T-helper 9 cell (primary cell): ENCODE measurements around the gene PEX14.
"Not testable (repeated sequence)": the region's sequence is repeated elsewhere in the genome, so short reads cannot be mapped to it uniquely, and the experiment has no call there.

Experiments used
- DNase-seq: peaks from one replicate; pipeline ENCODE4 v3.0.0-alpha.2; 2020
- total RNA-seq, 2 donors: gene quantifications; one replicate each; lab custom pipeline; 2026; lab: John Stamatoyannopoulos, UW

The PEX14 gene
- total RNA-seq, result 10.6 to 17.7 reads per million in 2 donors

GRCh38 chr1:10474613-10475507, at the start of gene PEX14:
Gene PEX14 (plus strand): TSS chr1:10474950. CDS start chr1:10474967, 17 bp downstream.
- DNase-seq, result peak; percentile 73

GRCh38 chr1:10425826-10426534, 48.8 kb upstream of the PEX14 start:
- DNase-seq, result not testable (repeated sequence)

GRCh38 chr1:10426535-10426848, 48.3 kb upstream of the PEX14 start:
- DNase-seq, result not testable (repeated sequence)

GRCh38 chr1:10428984-10429383, 45.8 kb upstream of the PEX14 start:
- DNase-seq, result no peak

DNA sequence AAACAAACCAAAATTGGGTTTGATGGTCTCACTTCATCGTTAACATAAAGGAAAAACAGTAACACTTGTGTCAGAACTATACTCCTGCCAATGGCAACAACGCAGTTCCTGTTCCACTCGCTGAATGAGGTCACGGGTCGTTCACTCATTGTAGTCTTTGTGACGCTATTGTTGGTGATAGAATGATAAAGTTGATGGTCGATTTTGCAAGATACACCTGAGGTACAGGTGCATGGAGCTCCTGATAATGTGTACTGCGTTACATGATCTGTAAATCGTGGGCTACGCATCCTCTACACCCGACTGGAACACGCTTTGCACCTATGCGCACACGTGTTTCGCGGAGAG, 44.9 kb upstream of the PEX14 start:
- no peak for DNase-seq

GRCh38 chr1:10430216-10431069, 44.3 kb upstream of the PEX14 start, which contains the start of gene CENPS:
Gene CENPS (plus strand): TSS chr1:10430433. CDS start chr1:10430518, 85 bp downstream.
- peak; percentile 86 for DNase-seq

- DNase-seq, result no peak
Measured at GRCh38 chr1:10431070-10431730, 43.5 kb upstream of the PEX14 start.

DNA sequence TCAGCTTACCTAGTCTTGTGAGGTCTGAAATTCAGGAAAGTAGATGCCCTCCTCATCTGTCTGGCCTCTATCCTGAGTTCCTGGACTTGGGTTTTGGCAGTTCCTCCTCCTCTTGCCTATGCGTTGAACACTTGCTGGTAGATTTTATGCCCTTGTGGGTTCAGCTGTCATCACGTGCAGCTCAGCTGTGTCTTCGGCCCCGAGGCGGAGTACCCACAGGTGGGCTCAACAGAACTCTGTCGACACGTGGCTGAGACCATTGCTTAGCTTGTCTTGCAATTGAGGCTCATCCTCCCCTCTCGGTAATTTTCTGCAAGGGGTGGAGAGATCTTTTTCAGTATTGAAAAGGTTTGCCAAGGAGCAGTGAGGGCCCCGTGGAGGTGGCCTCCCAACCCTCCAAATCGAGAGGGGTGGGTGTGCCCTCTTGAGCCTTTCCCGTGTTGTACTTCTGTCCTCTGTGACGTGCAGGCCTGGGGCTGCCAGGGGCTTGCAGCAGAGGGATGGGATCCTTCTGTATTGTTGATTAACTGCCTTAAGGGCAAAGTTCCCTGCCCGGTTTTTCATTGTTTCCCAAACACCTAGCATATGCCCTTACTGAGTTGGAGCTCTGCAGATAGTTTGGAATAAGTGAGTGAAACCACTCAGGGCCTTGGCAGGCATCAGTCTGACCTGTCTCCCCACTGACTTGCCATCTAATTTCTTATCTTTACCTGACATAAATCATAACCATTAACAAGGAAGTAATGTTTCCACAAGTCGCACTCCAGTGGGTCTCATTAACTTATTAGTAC, 41.6 kb upstream of the PEX14 start:
- DNase-seq, result no peak

GRCh38 chr1:10433790-10434189, 41.0 kb upstream of the PEX14 start:
- no peak for DNase-seq

- no peak for DNase-seq
Measured at GRCh38 chr1:10434590-10434989, 40.2 kb upstream of the PEX14 start.

- no peak for DNase-seq
Measured at GRCh38 chr1:10437052-10437451, 37.7 kb upstream of the PEX14 start.

DNA sequence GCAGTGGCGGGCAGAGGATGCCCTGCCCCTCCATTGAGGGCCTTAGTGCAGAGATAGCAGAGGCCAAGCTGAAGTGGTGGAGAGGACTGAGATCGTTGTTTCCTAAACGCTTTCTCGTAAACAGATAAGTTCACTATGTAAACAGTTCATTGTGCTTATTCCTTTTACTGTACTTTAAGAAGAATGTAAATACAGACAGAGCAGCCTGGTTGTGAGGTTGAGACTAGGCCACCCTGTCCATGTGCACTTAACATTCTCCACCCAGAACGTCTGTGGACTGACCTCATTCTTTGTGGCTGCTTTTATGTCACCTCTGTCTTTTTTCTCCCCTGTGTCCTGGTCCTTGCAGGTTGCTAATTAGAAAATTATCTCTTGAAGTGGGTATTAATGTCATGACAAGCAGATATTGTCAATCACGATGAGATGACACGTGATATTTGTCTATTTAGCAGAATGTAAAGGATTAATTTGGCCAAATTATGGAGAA, 36.0 kb upstream of the PEX14 start:
- no peak for DNase-seq

- no peak for DNase-seq
Measured at GRCh38 chr1:10440305-10440704, 34.4 kb upstream of the PEX14 start.

DNA sequence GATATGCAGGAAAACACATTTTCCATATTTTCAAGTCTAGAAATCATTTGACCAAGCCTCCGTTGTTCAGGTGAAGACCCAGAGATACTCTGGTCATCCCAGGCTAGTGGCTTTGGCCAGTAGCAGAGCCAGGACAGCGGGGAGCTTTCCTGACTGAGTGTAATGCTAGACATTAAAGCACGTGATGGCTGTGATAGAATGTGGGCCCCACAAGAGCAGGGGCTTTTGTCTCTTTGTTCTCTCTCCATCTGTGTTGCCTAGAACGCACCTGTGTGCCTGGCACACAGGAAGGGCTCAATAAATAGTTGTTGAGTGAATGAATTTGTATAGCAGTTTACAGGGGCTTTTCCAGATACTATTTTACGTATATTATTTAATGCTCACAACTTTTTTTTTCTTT, 34.0 kb upstream of the PEX14 start:
- DNase-seq, result no peak

DNA sequence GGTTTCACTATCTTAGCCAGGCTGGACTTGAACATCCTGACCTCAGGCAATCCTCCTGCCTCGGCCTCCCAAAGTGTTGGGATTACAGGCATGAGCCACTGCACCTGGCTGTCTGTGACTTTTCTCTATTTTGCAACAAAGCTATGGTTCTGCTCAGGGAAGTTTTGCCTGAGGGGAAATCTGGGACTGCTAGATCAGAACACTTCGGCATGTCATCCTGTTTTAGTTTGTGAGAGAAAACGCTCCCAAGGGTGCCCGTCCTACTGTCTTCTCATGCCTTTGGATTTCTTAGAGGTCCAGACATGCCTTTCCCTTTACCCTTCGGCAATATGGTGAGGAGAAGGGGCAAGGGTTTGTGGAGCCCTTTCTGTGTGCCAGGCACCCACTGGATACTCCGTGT, 30.5 kb upstream of the PEX14 start:
- DNase-seq, result no peak

GRCh38 chr1:10444795-10445397, 29.9 kb upstream of the PEX14 start:
- no peak for DNase-seq

DNA sequence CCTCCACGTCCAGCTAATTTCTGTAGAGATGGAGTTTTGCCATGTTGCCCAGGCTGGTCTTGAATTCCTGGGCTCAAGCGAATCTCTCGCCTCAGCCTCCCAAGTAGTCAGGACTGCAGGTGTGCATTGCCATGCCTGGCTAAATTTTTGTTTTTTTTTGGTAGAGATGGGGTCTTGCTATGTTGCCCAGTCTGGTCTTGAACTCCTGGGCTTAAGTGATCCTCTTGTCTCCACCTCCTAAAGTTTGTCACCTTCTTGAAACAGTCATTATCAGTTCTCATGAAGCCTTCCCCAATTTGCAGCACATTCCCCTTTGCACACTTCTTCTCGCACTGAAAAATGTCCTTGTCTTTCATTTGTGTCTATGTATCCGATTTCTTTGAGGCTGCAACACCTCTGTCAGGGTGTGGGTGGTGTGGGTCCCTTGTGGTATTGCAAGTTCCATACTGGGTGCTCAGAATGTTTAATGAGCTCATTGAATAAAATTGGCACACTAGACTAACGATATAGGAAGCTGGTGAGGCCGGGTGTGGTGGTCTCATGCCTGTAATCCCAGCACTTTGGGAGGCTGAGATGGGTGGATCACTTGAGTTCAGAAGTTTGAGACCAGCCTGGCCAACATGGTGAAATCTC, 27.8 kb upstream of the PEX14 start:
- no peak for DNase-seq

DNA sequence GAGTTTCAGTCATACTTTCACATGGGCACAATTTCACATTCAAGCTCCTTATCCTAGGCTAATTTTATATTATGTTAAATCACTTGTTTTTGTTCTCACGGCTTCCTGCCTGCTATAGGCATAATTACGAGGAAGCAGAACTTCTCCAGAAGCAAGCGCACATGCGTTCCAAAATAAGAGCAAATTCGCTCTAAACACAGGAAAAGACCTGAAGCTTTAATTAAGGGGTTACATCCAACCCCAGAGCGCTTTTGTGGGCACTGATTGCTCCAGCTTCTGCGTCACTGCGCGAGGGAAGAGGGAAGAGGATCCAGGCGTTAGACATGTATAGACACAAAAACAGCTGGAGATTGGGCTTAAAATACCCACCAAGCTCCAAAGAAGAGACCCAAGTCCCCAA, 25.0 kb upstream of the PEX14 start, which contains the start of gene CORT:
Gene CORT (plus strand): TSS at position 281 of the 400 bp plus-strand sequence. CDS start 193 bp downstream, outside the sequence.
- no peak for DNase-seq

DNA sequence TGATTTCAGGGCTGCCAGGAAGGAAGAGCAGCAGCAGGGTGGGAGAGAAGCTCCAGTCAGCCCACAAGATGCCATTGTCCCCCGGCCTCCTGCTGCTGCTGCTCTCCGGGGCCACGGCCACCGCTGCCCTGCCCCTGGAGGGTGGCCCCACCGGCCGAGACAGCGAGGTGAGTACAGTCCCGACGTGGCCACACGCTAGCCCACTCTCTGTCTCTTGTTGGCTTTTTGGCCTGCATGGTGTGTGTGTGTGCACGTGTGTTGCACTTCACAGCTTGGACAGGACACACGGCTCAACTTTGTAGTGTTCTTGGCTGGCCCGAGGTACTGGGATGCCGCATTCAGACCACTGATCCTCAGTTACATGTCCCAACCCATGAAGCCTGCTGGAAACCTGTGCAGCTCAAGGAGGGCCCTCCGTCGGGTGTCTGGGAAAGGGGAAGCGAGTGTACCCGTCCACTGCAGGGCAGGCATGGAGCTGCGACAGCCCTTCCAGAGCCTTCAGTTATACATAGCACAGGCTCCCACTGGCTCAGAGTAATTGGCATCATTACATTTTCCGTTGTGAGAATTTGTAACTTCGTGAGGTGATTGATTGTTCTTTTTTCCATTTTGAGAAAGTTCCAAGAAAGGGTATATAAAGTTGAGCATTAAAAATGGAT, 24.5 kb upstream of the PEX14 start:
- DNase-seq, result no peak

DNA sequence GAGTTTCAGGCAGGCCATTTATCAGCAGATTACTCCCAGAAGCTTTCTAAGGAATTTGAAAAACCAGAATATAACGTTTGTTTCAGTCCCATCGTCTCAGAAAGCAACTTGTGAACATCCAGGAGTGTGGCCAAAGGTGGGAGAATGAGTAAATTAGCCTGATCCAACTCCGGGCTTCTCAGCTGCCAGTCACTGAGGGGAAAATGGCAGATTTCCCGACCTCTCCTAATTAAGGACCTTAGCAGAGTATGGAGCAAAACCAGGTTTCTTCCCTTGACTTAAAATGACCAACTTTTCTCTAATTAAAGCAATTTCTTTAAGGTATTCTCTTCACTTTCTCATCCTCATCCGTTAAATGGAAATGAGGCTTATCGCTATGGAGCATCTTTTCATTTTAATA, 23.9 kb upstream of the PEX14 start:
- no peak for DNase-seq
